Upper lobe of right lung (tissue), 1 donor: ENCODE data around the gene WDR19. TPM values are rescaled to one million over a fixed set of nuclear protein-coding genes. Genes with fewer than 3 reads are reported as not detected.
"Not testable (repeated sequence)": the region's sequence is repeated elsewhere in the genome, so short reads cannot be mapped to it uniquely, and the experiment has no call there.

ENCODE experiments used
- ATAC-seq: fragments of 200-7000 bp; cut with Tn5 transposase; one replicate; pipeline ENCODE4 v1.9.1; 2020; ENCODE audit warnings: mild to moderate bottlenecking, moderate library complexity
- DNase-seq: peaks from one replicate; pipeline ENCODE4 v3.0.0-alpha.2; 2020
- H3K27ac ChIP-seq: fragments of 200-600 bp; one replicate; pipeline ENCODE4 v1.8.0; 2022
- H3K27me3 ChIP-seq: fragments of 200-600 bp; one replicate; pipeline ENCODE4 v1.8.0; 2022; ENCODE audit warnings: mild to moderate bottlenecking
- H3K36me3 ChIP-seq: fragments of 200-600 bp; one replicate; pipeline ENCODE4 v1.8.0; 2022
- H3K4me1 ChIP-seq: fragments of 200-600 bp; one replicate; pipeline ENCODE4 v1.8.0; 2022
- H3K4me3 ChIP-seq: fragments of 200-600 bp; one replicate; pipeline ENCODE4 v1.8.0; 2022; ENCODE audit warnings: mild to moderate bottlenecking
- H3K9me3 ChIP-seq: fragments of 200-600 bp; one replicate; pipeline ENCODE4 v1.8.0; 2022
- intact Hi-C: fragments of 100-400 bp; cut with DNase I; formaldehyde crosslinking; loops from one replicate; pipeline ENCODE4 v1.11.0; 2022
- total RNA-seq: library from RNA; stranded (reverse); fragmentation: NEBNext Ultra II Directional; extraction: Animal tissue kit (Norgen Biotek cat#: 25700); gene quantifications from one replicate; pipeline ENCODE4 v1.2.1, GENCODE V29; 2021
- TF ChIP-seq, protein P1 (sequence below): fragments of 200-600 bp; IDR thresholded peaks from one replicate; pipeline ENCODE4 v1.8.0; 2022; ENCODE audit warnings: antibody characterized with exemption
- donor health status: DM: no; HTN: yes; CAD: no; lungs with severe emphysema.

Gene WDR19
- total RNA-seq, 1 donor from 2014 or later: 32.9 TPM

DNA sequence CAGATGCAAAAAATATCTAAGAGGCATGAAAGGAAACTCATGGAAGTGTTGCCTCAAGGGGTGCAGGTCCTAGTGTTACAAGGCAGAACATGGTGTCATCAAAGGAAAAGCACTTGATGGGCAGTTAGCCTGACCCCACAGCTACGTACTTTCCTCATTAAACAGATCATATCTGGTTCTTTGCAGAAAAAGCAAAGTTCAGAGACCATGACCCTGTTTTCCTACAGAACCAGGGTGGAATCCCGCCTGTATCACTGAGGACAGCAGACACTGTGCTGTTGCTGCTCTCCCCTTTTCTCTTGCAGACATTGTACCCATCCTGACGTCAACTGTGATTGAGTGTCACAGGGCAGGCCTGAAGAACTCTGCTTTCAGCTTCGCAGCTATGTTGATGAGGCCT is 92.2 kb downstream of the WDR19 start:
- TF ChIP-seq, protein P1, sequence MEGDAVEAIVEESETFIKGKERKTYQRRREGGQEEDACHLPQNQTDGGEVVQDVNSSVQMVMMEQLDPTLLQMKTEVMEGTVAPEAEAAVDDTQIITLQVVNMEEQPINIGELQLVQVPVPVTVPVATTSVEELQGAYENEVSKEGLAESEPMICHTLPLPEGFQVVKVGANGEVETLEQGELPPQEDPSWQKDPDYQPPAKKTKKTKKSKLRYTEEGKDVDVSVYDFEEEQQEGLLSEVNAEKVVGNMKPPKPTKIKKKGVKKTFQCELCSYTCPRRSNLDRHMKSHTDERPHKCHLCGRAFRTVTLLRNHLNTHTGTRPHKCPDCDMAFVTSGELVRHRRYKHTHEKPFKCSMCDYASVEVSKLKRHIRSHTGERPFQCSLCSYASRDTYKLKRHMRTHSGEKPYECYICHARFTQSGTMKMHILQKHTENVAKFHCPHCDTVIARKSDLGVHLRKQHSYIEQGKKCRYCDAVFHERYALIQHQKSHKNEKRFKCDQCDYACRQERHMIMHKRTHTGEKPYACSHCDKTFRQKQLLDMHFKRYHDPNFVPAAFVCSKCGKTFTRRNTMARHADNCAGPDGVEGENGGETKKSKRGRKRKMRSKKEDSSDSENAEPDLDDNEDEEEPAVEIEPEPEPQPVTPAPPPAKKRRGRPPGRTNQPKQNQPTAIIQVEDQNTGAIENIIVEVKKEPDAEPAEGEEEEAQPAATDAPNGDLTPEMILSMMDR: no peak
- Histone ChIP-seq H3K27me3 (no peaks in the 10 kb centered on the region), H3K27ac (no peak overlapping the region), H3K9me3 (no peaks in the 10 kb centered on the region), H3K4me1 (no peaks in the 10 kb centered on the region), H3K36me3 (peaks cover 84% of the 10 kb centered on the region), H3K4me3 (no peak overlapping the region)
- intact Hi-C loops: no loop called here
- ATAC-seq (no peak), DNase-seq (no peak)

GRCh38 chr4:39277661-39278060 is 95.3 kb downstream of the WDR19 start:
- H3K4me3 ChIP-seq, ATAC-seq, DNase-seq, H3K27ac ChIP-seq, H3K9me3 ChIP-seq, intact Hi-C loops, H3K4me1 ChIP-seq, H3K27me3 ChIP-seq: not testable (repeated sequence)
- H3K36me3 ChIP-seq: peaks cover 71% of the 10 kb centered on the region

- intact Hi-C loops: no loop called here
- DNase-seq (no peak), ATAC-seq (no peak)
- H3K9me3 ChIP-seq: no peaks in the 10 kb centered on the region
- no peaks in the 10 kb centered on the region for H3K4me1 ChIP-seq
- peaks cover 63% of the 10 kb centered on the region for H3K36me3 ChIP-seq
- no peak overlapping the region for H3K27ac ChIP-seq
- TF ChIP-seq, protein P1: no peak
- no peak overlapping the region for H3K4me3 ChIP-seq
- no peaks in the 10 kb centered on the region for H3K27me3 ChIP-seq
These were observed 96.1 kb downstream of the WDR19 start for GRCh38 chr4:39278476-39278875.

DNA sequence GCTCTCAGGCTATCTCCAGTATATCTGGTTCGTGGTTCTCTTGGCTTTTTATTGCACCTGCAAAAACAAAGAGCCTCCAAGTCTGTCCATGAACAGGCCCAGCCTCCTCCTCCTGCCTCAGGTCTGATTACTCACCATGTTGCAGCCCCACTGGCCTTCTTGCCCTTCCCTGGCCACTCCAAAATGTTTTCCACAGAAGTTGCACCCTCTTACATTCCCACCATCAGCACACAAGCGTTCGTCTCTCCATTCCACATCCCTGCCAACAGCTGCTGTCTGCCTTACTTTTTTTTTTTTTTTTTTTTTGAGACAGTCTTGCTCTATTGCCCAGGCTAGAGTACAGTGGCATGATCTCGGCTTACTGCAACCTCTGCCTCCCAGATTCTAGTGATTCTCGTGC is 97.1 kb downstream of the WDR19 start:
- H3K36me3 ChIP-seq: peaks cover 53% of the 10 kb centered on the region
- H3K4me1 ChIP-seq: no peaks in the 10 kb centered on the region
- H3K27me3 ChIP-seq: no peaks in the 10 kb centered on the region
- DNase-seq (no peak), ATAC-seq (no peak)
- H3K27ac ChIP-seq: no peak overlapping the region
- H3K9me3 ChIP-seq: no peaks in the 10 kb centered on the region
- TF ChIP-seq, protein P1: no peak
- intact Hi-C loops: no loop called here
- H3K4me3 ChIP-seq: no peak overlapping the region

GRCh38 chr4:39280770-39281169 is 98.4 kb downstream of the WDR19 start:
- no peaks in the 10 kb centered on the region for H3K4me1 ChIP-seq
- intact Hi-C loops: no loop called here
- H3K27ac ChIP-seq: no peak overlapping the region
- ATAC-seq: no peak
- H3K9me3 ChIP-seq: no peaks in the 10 kb centered on the region
- H3K27me3 ChIP-seq: no peaks in the 10 kb centered on the region
- TF ChIP-seq, protein P1: no peak
- no peak for DNase-seq
- no peak overlapping the region for H3K4me3 ChIP-seq
- peaks cover 40% of the 10 kb centered on the region for H3K36me3 ChIP-seq

GRCh38 chr4:39285111-39285795 is 102.9 kb downstream of the WDR19 start:
- H3K4me1 ChIP-seq: no peaks in the 10 kb centered on the region
- intact Hi-C loops: no loop called here
- TF ChIP-seq, protein P1: no peak
- H3K4me3 ChIP-seq: no peak overlapping the region
- H3K9me3 ChIP-seq: no peaks in the 10 kb centered on the region
- DNase-seq: no peak
- H3K36me3 ChIP-seq: peaks cover 41% of the 10 kb centered on the region
- H3K27ac ChIP-seq: no peak overlapping the region
- ATAC-seq: no peak
- no peaks in the 10 kb centered on the region for H3K27me3 ChIP-seq
